GM12892 (cell line): ENCODE measurements around the gene TEX28.
"Not testable (repeated sequence)": the region's sequence is repeated elsewhere in the genome, so short reads cannot be mapped to it uniquely, and the experiment has no call there.

Source experiments
- POLR2A ChIP-seq: IDR thresholded peaks from 2 replicates; pipeline ENCODE4 v1.6.1; 2011; ENCODE audit warnings: low read depth, low read length, control low read depth
- TAF1 ChIP-seq: IDR thresholded peaks from 2 replicates; pipeline ENCODE4 v1.6.1; 2011; ENCODE audit warnings: low read depth, mild to moderate bottlenecking, control low read depth, low read length, borderline replicate concordance

- TF ChIP-seq POLR2A, TAF1: not testable (repeated sequence)
These were observed 8.1 kb upstream of the TEX28 start for GRCh38 chrX:154302998-154303397.
